GM21367 (cell line): ENCODE measurements around the gene CAPS.
"Not testable (repeated sequence)": the region's sequence is repeated elsewhere in the genome, so short reads cannot be mapped to it uniquely, and the experiment has no call there.

ENCODE experiments used
- ATAC-seq: cut with Tn5 transposase; IDR thresholded peaks from one replicate; pipeline ENCODE4 v1.9.1; 2021; ENCODE audit not compliant: unreplicated experiment

The CAPS gene

GRCh38 chr19:5913739-5914357 is at the start of gene CAPS:
TSS of gene CAPS (plus strand) at chr19:5914254. CDS start at chr19:5914407, 153 bp downstream.
- ATAC-seq, result no peak

DNA sequence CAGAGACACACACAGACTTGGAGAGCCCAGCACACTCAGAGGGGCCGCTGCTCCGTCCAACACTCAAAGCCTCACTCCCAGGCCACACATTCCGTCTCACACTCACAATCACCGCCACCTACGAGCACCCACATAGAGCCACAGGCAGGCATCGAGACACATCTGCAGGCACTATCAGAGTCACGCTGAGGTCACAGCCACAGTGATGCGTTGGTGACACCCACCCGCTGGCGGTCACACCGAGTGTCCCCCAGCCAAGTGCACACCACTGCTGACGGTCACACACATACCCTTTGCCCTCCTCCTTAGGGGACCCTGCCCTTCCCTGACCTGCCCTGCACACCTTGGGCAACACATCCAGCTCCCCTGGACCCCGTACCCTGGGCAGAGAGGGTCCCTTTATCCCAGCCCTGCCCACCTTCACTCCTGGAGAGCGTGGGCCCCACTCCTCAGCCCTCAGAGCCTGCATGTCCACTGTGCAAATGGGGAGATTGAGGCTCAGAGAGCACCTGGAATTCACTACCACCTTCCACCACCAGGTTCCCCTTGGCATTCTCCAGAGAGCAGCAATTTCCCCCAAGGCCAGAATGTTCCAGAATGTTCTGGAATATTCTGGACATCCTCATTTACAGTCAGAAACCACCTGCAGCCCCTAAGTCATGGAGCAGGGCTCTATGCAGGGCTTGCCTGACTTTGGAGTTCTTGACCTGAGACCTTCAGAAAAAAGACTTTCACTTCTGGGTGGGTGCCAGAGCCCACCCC is 49.1 kb upstream of the CAPS start:
- ATAC-seq, result no peak

GRCh38 chr19:5865772-5866171 is 48.3 kb upstream of the CAPS start:
- no peak for ATAC-seq

GRCh38 chr19:5867201-5868136 is 46.6 kb upstream of the CAPS start:
- no peak for ATAC-seq

GRCh38 chr19:5870986-5871394 is 43.1 kb upstream of the CAPS start:
- ATAC-seq, result no peak

DNA sequence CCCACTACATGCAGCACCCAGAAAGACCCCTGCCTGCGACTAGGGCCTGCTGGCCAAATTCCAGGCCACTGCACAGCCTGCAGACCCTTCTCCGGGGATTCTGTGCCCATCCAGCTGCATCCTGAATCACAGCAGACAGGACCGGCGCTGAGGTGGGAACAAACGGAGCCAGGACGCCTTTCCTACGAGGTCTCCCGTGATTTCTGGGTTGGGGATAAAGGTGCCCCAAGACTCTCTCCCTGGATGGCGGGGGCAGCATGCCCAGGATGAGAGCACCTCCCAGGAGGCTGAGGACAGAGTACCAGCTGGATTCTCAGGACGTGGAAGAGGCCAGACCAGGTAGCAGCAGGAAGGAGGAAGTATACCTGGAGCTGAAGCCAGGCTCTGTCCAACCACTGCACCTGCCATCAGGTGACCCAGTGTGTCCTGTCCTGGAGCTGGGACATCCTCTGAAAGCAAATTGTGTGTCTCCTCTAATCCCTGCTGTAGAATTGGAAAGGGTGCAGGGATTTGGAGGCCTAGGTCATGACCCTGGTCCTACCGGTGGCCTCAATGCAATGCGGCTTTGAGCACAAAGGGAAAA is 40.3 kb upstream of the CAPS start:
- ATAC-seq, result no peak

GRCh38 chr19:5874496-5874895 is 39.6 kb upstream of the CAPS start:
- not testable (repeated sequence) for ATAC-seq

DNA sequence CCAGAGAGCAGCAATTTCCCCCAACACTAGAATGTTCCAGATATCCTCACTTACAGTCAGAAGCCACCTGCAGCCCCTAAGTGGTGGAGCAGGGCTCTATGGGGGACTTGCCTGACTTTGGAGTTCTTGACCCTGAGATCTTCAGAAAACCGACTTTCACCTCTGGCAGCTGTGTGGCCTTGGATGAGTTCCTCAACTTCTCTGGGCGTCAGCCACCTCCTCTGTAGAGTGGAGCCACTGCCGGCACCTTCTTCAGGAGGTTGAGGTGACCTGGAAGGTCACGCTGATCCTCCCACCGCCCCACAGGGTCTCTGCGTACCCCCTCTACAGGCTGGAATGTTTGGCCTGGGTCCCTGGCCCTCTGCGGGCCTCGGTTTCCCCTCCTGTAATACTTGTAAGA is 36.6 kb upstream of the CAPS start:
- ATAC-seq, result no peak

DNA sequence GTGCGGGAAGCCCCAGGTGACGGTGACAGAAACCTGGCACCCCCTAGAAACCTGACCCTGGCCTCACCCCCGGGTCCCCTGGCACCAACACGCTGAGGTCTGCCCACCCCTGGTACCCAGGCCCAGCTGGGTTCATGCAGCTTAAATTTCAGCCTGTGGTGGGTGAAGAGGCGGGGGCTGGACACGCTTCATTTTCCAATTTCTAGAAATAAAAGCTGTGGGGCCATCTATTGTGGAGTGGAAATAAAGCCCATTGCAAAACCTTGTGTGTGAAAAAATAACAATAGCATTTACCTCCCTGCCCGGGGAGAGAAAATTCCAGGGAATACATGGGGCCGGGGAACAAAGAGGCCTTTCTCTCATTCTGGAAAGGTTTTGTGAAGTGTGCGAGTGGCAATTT is 36.2 kb upstream of the CAPS start:
- ATAC-seq, result no peak

- ATAC-seq, result no peak
Measured at GRCh38 chr19:5880196-5880595, 33.9 kb upstream of the CAPS start.

- no peak for ATAC-seq
Measured at GRCh38 chr19:5880604-5881078, 33.4 kb upstream of the CAPS start.

DNA sequence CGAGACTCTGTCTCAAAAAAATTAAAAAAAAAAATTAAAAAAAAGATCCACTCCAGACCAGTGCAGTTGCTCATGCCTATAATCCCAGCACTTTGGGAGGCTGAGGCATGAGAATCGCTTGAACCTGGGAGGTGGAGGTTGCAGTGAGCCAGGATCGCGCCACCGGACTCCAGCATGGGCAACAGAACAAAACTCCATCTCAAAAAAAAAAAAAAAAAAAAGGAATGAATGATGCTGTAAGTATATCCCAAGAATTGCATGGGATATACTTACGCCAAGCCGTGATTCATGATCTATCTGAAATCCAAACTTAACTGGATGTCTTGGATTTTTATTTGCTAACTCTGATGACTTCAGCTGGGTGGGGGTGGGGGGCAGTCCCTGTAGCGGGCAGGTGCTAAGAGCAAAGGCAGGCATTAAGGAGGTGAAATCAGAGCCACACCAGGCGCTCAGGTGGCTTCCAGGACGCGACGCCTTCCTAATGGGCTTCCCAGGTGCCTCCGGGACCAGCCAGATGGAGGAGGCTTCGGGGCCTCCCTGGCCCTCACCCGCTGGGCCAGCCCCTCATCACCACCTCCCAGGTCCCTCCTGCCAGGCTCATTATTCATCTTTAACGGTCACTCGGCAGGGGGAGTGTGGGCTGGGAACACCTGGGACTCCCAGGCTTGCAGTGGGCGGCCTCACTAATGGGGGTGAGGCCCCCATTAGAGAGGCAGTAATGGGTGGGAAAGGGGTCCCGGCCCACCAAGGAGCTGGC is 32.3 kb upstream of the CAPS start:
- ATAC-seq, result no peak

DNA sequence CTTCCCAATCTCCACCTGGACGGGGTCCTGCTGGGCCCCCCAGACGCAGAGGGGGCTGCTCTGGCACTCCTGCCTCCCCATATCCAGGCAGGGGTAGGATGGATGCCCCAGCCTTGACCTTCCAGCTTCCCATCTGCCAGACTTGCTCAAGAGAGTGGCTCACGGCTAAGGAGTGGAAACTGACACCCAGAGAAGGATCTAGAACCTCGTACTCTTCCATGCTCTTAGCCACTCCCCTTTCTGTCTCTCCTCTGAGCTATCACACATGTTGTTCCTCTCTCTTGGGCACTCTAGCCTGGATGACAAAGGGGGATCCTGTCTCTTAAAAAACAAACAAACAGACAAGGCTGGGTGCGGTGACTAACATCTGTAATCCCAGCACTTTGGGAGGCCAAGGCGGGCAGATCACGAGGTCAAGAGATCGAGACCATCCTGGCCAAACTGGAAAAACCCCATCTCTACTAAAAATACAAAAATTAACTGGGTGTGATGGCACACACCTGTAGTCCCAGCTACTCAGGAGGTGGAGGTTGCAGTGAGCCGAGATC is 31.6 kb upstream of the CAPS start:
- ATAC-seq, result no peak

- ATAC-seq, result not testable (repeated sequence)
Measured at GRCh38 chr19:5883157-5883873, 30.7 kb upstream of the CAPS start.

- not testable (repeated sequence) for ATAC-seq
Measured at GRCh38 chr19:5884065-5884811, 29.8 kb upstream of the CAPS start.

GRCh38 chr19:5889288-5889971 is 24.6 kb upstream of the CAPS start:
- no peak for ATAC-seq

DNA sequence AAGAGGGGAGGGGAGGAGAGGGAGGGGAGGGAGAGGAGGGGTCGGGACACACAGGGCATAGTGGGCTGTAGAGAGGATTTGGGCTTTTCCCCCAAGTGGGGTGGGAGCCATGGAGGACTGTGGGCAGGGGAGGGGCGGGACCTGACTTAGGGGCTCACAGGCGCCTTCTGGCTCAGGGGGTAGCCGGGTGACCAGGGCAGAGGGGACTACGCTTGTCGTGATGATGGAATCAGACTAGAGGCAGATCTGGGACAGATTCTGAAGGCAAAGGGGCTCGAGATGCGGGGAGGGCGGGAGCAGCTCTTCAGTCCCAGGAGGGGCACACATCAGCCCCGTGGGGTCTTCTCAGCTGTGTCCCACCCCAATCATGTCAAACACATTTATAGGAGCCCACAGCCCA is 24.0 kb upstream of the CAPS start:
- ATAC-seq, result no peak

DNA sequence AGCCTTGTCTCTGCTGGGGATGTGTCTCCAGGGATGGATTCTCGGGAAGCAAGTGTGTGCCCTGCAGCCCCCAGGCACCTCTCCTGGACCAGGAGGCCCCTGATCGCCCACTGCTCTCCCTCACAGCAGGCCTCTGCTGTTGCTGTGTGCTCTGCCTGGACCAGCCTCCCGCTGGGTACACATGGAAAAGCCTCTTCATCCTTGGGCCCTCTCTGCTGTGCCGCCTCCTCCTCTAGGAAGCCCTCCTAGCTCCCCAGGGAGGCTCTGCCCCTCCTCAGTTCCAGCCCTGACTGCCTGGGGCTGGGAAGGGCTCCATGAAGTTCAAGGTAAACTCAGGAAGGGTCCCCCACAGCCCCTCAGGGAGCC is 22.5 kb upstream of the CAPS start:
- no peak for ATAC-seq
